Pancreas (tissue), 10 donors: ENCODE results near the gene DLX1. TPM values are rescaled to one million over a fixed set of nuclear protein-coding genes. Genes with fewer than 3 reads are reported as not detected.
"Not testable (repeated sequence)": the region's sequence is repeated elsewhere in the genome, so short reads cannot be mapped to it uniquely, and the experiment has no call there.

Experiments
- ATAC-seq, 4 donors: fragments of 200-7000 bp; cut with Tn5 transposase; one replicate each; pipeline versions ENCODE4 v1.8.0 to v1.9.1; 2020; ENCODE audit warnings: mild to moderate bottlenecking in 4 of 4, moderate library complexity in 4 of 4
- DNase-seq, 6 donors: peaks; one replicate each; pipeline ENCODE4 v3.0.0-alpha.2; 2020
- FAIRE-seq: peaks from 2 replicates; lab custom pipeline; 2012; peaks lifted over from hg19 to GRCh38; lab: Jason Lieb, UNC
- H3K27ac ChIP-seq, 4 donors: fragments of 200-600 bp; sonication (generic); 1 replicate in 3 of 4; 2 replicates in 1 of 4; pipeline versions ENCODE4 v1.5.0 to v1.8.0; 2020
- H3K27me3 ChIP-seq, 4 donors: fragments of 200-600 bp; one replicate each; pipeline ENCODE4 v1.8.0; 2021
- H3K36me3 ChIP-seq, 3 donors: fragments of 200-600 bp; sonication (generic) in 1 of 3; one replicate each; pipeline versions ENCODE4 v1.5.0 to v1.8.0; 2020 to 2021
- H3K4me1 ChIP-seq, 3 donors: fragments of 200-600 bp; one replicate each; pipeline ENCODE4 v1.8.0; 2021
- H3K4me3 ChIP-seq, 4 donors: fragments of 200-600 bp; sonication (generic) in 2 of 4; one replicate each; pipeline versions ENCODE4 v1.5.0 to v1.8.0; 2020 to 2021
- H3K9me3 ChIP-seq, 4 donors: fragments of 200-600 bp; one replicate each; pipeline ENCODE4 v1.8.0; 2021
- CTCF ChIP-seq, 4 donors: fragments of 200-600 bp; sonication (generic) in 3 of 4; IDR thresholded peaks; one replicate each; pipeline versions ENCODE4 v1.5.0 to v1.8.0; 2021; ENCODE audit warnings: antibody characterized with exemption in 4 of 4
- WGBS, 2 donors: extraction: QIAGEN DNeasy Blood & Tissue Kit; methylation state at CpG; one replicate each; pipeline ENCODE4 v1.1.7; 2013; 5-methylcytosine and 5-hydroxymethylcytosine counted together
- intact Hi-C, 3 donors: fragments of 100-400 bp; cut with DNase I; formaldehyde crosslinking; loops; one replicate each; pipeline versions ENCODE4 v1.11.1 to v1.14.2; 2022
- polyA plus RNA-seq, 2 donors: library from polyadenylated mRNA; stranded (reverse); fragments of 200-250 nt; gene quantifications; one replicate each; pipeline ENCODE4 v1.2.3, GENCODE V29; 2013
- total RNA-seq, 6 donors: library from RNA; stranded (reverse); fragmentation: NEBNext Ultra II Directional in 4 of 6; extraction: Animal tissue kit (Norgen Biotek cat#: 25700) in 4 of 6; gene quantifications; one replicate each; pipeline versions ENCODE4 v1.2.1 to v1.2.4, GENCODE V29; 2021 to 2023
- donor health status: healthy with polysubstance abuse.
- donor health status: DM: no; HTN: no; CAD: no; lungs with moderate emphysema.
- donor health status: DM: no; HTN: no; CAD: no.
- donor health status: control.
- donor health status: control.
- donor health status: Bipolar disorder and iron deficiency.
- donor health status: DM: yes; HTN: yes; CAD: no.
- donor health status: DM: no; HTN: no; CAD: no.
- donor health status: DM: no; HTN: no; CAD: no.
- donor health status: DM: yes; HTN: yes; CAD: no.

DLX1 gene
- total and polyA plus RNA-seq, 8 donors = 0.15 to 0.26 (median 0.25) TPM; not detected in 5

DNA sequence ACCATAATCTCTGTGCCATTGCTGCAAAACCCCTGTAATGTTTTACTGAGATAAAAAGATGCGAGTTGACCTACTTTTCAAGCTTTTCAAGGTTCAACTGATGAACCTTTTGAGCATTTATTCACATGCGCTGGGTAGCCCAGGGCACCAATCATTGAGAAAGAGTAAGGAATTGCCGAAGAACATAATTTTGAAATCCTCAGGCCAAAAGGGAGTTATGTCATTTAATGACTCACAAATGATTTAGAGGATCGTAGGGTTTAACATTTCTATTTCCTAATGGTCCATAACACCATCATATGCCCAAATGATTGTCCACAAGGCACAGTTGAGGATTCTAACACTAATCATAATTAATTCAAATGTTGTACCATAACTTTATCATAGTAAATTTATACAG is 20.2 kb upstream of the DLX1 start:
- DNase-seq (no peak), ATAC-seq (no peak), FAIRE-seq (no peak)
- Histone ChIP-seq H3K27me3 (no peaks in the 10 kb centered on the region), H3K4me3 (no peak overlapping the region), H3K9me3 (no peaks in the 10 kb centered on the region), H3K36me3 (no peaks in the 10 kb centered on the region), H3K4me1 (no peaks in the 10 kb centered on the region), H3K27ac (no peak overlapping the region)
- intact Hi-C loops = no loop called here
- TF ChIP-seq CTCF (IDR thresholded peaks at IDR 0.05) = no peak
- 91 to 94% methylated on average over 4 of the region's 4 CpGs for WGBS, 2 donors

DNA sequence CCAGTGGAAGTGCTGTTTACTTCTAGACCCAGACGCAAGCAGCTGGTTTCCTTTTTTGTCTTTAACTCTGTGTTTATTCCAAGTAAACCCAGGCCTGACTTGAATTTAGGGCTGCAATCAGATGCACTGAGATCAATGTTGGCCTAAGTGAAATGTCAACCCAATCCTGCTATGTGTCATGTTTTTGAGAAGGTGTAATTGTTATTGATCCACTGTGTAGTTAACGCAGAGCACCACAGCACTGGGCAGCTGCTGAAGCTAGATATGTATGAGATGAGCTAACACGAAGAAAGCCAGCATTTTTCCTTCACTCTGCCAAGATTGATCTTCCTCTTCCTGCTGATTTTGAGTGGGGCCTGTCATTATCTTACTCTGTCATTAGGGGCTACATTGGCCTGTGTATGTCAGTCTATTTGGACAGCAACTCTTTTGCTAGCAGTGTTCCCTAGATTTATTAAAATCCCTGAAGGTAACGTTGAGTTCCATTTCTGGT is 18.9 kb upstream of the DLX1 start:
- no peak overlapping the region for H3K27ac ChIP-seq
- TF ChIP-seq CTCF (IDR thresholded peaks at IDR 0.05) = no peak
- DNase-seq (no peak), ATAC-seq (no peak), FAIRE-seq (no peak)
- no peaks in the 10 kb centered on the region for H3K4me1 ChIP-seq
- no peak overlapping the region for H3K4me3 ChIP-seq
- 89 to 92% methylated on average over 4 of the region's 4 CpGs for WGBS, 2 donors
- intact Hi-C loops = no loop called here
- no peaks in the 10 kb centered on the region for H3K9me3 ChIP-seq
- no peaks in the 10 kb centered on the region for H3K27me3 ChIP-seq
- H3K36me3 ChIP-seq = no peaks in the 10 kb centered on the region

- ATAC-seq, H3K27me3 ChIP-seq, DNase-seq, H3K27ac ChIP-seq, FAIRE-seq, H3K36me3 ChIP-seq, intact Hi-C loops, H3K9me3 ChIP-seq, H3K4me1 ChIP-seq, H3K4me3 ChIP-seq: not testable (repeated sequence)
- WGBS, 2 donors = 95 to 97% methylated on average over 4 of the region's 4 CpGs
Observed at GRCh38 chr2:172067905-172068304, 17.4 kb upstream of the DLX1 start.

- TF ChIP-seq CTCF (IDR thresholded peaks at IDR 0.05) = no peak
- no peaks in the 10 kb centered on the region for H3K27me3 ChIP-seq
- ATAC-seq (no peak), FAIRE-seq (no peak), DNase-seq (no peak)
- H3K27ac ChIP-seq = no peak overlapping the region
- intact Hi-C loops = no loop called here
- no peaks in the 10 kb centered on the region for H3K9me3 ChIP-seq
- H3K4me3 ChIP-seq = no peak overlapping the region
- WGBS, 2 donors = 78 to 88% methylated on average over 1 of the region's 1 CpG
- H3K4me1 ChIP-seq = no peaks in the 10 kb centered on the region
- H3K36me3 ChIP-seq = no peaks in the 10 kb centered on the region
Observed at GRCh38 chr2:172070936-172071335, 14.4 kb upstream of the DLX1 start.

- no peak for TF ChIP-seq CTCF (IDR thresholded peaks at IDR 0.05)
- no peaks in the 10 kb centered on the region for H3K4me1 ChIP-seq
- no peak for DNase-seq
- no peaks in the 10 kb centered on the region for H3K27me3 ChIP-seq
- no peak overlapping the region for H3K27ac ChIP-seq
- no peak for FAIRE-seq
- intact Hi-C loops = no loop called here
- no peak overlapping the region for H3K4me3 ChIP-seq
- ATAC-seq = no peak
- no peaks in the 10 kb centered on the region for H3K36me3 ChIP-seq
- no peaks in the 10 kb centered on the region for H3K9me3 ChIP-seq
- WGBS, 2 donors = 93 to 99% methylated on average over 3 of the region's 3 CpGs
Observed at GRCh38 chr2:172072303-172072702, 13.0 kb upstream of the DLX1 start.
